HEK293 (cell line): Measurements from ENCODE around the gene CSNK1A1.

Source experiments
- HOXA7 ChIP-seq: sonication (generic); formaldehyde crosslinking; IDR thresholded peaks from 2 replicates; pipeline ENCODE4 v1.8.1; 2022; ENCODE audit warnings: missing genetic modification reagents, borderline replicate concordance
- HOXD13 ChIP-seq: sonication (generic); formaldehyde crosslinking; IDR thresholded peaks from 2 replicates; pipeline ENCODE4 v1.8.0; 2022; ENCODE audit warnings: missing genetic modification reagents, borderline replicate concordance
- INSM2 ChIP-seq: fragments of 450-650 bp; formaldehyde crosslinking; IDR thresholded peaks from 2 replicates; pipeline ENCODE4 v1.5.1; 2016; ENCODE audit warnings: missing biosample characterization, missing genetic modification characterization
- KLF17 ChIP-seq: fragments of 450-650 bp; formaldehyde crosslinking; IDR thresholded peaks from 2 replicates; pipeline ENCODE4 v1.5.1; 2016; ENCODE audit warnings: missing biosample characterization, missing genetic modification characterization
- PRDM10 ChIP-seq: fragments of 450-650 bp; formaldehyde crosslinking; IDR thresholded peaks from 2 replicates; pipeline ENCODE4 v1.5.1; 2016; ENCODE audit warnings: missing biosample characterization, missing genetic modification characterization
- SALL2 ChIP-seq: fragments of 450-650 bp; formaldehyde crosslinking; IDR thresholded peaks from 2 replicates; pipeline ENCODE4 v1.5.0; 2017; ENCODE audit warnings: missing biosample characterization, mild to moderate bottlenecking, missing genetic modification characterization, borderline replicate concordance
- SETDB1 ChIP-seq: IDR thresholded peaks from one replicate; pipeline ENCODE4 v1.6.1; 2017; ENCODE audit warnings: mild to moderate bottlenecking, low read length, moderate library complexity, mixed read lengths; ENCODE audit not compliant: insufficient read length
- YY1 ChIP-seq: fragments of 450-650 bp; formaldehyde crosslinking; IDR thresholded peaks from 2 replicates; pipeline ENCODE4 v1.5.1; 2018; ENCODE audit warnings: missing biosample characterization, missing genetic modification characterization
- ZBTB1 ChIP-seq: fragments of 450-650 bp; formaldehyde crosslinking; IDR thresholded peaks from 2 replicates; pipeline ENCODE4 v1.5.1; 2016; ENCODE audit warnings: missing biosample characterization, missing genetic modification characterization
- ZEB2 ChIP-seq: fragments of 450-650 bp; formaldehyde crosslinking; IDR thresholded peaks from 2 replicates; pipeline ENCODE4 v1.5.1; 2016; ENCODE audit warnings: missing biosample characterization, missing genetic modification characterization
- ZFP37 ChIP-seq: fragments of 450-650 bp; formaldehyde crosslinking; IDR thresholded peaks from 2 replicates; pipeline ENCODE4 v1.5.1; 2016; ENCODE audit warnings: missing biosample characterization, missing genetic modification characterization
- ZFP69B ChIP-seq: fragments of 450-650 bp; formaldehyde crosslinking; IDR thresholded peaks from 2 replicates; pipeline ENCODE4 v1.5.1; 2016; ENCODE audit warnings: missing biosample characterization, missing genetic modification characterization
- ZNF157 ChIP-seq: fragments of 450-650 bp; formaldehyde crosslinking; IDR thresholded peaks from 2 replicates; pipeline ENCODE4 v1.5.1; 2016; ENCODE audit warnings: missing biosample characterization, missing genetic modification characterization
- ZNF362 ChIP-seq: fragments of 450-650 bp; formaldehyde crosslinking; IDR thresholded peaks from 2 replicates; pipeline ENCODE4 v1.5.1; 2016; ENCODE audit warnings: missing biosample characterization, missing genetic modification characterization
- ZNF366 ChIP-seq: fragments of 450-650 bp; formaldehyde crosslinking; conservative IDR thresholded peaks from 2 replicates; pipeline ENCODE4 v1.5.1; 2016; ENCODE audit warnings: missing biosample characterization, missing genetic modification characterization
- ZNF394 ChIP-seq: fragments of 450-650 bp; formaldehyde crosslinking; IDR thresholded peaks from 2 replicates; pipeline ENCODE4 v1.5.1; 2016; ENCODE audit warnings: missing biosample characterization, missing genetic modification characterization, mild to moderate bottlenecking, moderate library complexity, borderline replicate concordance
- ZNF561 ChIP-seq: fragments of 450-650 bp; IDR thresholded peaks from 2 replicates; pipeline ENCODE4 v1.5.1; 2018; ENCODE audit warnings: missing biosample characterization, missing genetic modification characterization, borderline replicate concordance
- ZNF747 ChIP-seq: fragments of 450-650 bp; formaldehyde crosslinking; IDR thresholded peaks from 2 replicates; pipeline ENCODE4 v1.5.1; 2016; ENCODE audit warnings: missing biosample characterization, missing genetic modification characterization
- ZNF777 ChIP-seq: fragments of 450-650 bp; formaldehyde crosslinking; IDR thresholded peaks from 2 replicates; pipeline ENCODE4 v1.5.1; 2017; ENCODE audit warnings: missing biosample characterization, missing genetic modification characterization, borderline replicate concordance
- ZNF843 ChIP-seq: fragments of 450-650 bp; formaldehyde crosslinking; IDR thresholded peaks from 2 replicates; pipeline ENCODE4 v1.5.1; 2016; ENCODE audit warnings: missing biosample characterization, missing genetic modification characterization
- ZSCAN16 ChIP-seq: fragments of 450-650 bp; formaldehyde crosslinking; IDR thresholded peaks from 2 replicates; pipeline ENCODE4 v1.5.1; 2016; ENCODE audit warnings: missing biosample characterization, missing genetic modification characterization
- TF ChIP-seq, protein P1 (sequence below): fragments of 450-650 bp; formaldehyde crosslinking; IDR thresholded peaks from 2 replicates; pipeline ENCODE4 v1.5.1; 2016; ENCODE audit warnings: missing biosample characterization, missing genetic modification characterization, low read depth
- TF ChIP-seq, protein P2 (sequence below): fragments of 450-650 bp; formaldehyde crosslinking; IDR thresholded peaks from 2 replicates; pipeline ENCODE4 v1.5.1; 2017; ENCODE audit warnings: missing biosample characterization, mild to moderate bottlenecking, missing genetic modification characterization, moderate library complexity
- TF ChIP-seq, protein P3 (sequence below): fragments of 450-650 bp; formaldehyde crosslinking; IDR thresholded peaks from 2 replicates; pipeline ENCODE4 v1.5.1; 2016; ENCODE audit warnings: missing biosample characterization, missing genetic modification characterization
- TF ChIP-seq, protein P4 (sequence below): fragments of 450-650 bp; formaldehyde crosslinking; optimal IDR thresholded peaks from 2 replicates; pipeline ENCODE3; 2016; ENCODE audit warnings: missing biosample characterization, mild to moderate bottlenecking, missing genetic modification characterization

Gene CSNK1A1

DNA sequence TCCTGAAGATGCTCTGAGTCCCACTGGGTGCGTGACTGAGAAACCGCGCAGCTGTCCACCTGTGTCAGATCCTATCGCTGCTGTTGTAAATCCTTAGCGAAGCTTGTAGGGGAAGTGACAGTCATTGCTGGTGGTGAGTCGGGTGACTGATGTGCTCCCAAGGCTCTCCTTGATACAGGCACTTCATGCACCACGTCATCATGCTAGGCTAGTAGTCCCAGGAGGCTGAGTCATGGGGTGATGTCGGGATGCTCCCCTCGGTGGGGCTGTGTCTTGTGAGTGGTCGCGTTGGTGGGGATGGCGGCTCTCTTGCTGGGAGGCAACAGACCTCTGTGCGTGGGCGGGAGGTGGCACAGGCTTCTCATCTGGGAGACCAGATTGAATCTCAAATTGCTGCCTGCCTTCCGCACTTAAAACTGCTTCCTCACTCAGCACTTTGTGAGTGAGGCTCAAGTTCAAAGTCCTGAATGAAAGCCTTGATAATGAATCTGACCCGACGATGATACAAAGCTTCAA, 84.7 kb downstream of the CSNK1A1 start (continued):
- TF ChIP-seq INSM2 (tag by site-specific recombination) (peak; percentile 65), HOXD13 (CRISPR knock-in tag) (no peak), KLF17 (peak; percentile 57; the same call in 1 of the 2 replicates), PRDM10 (tag by site-specific recombination) (no peak), HOXA7 (CRISPR knock-in tag) (no peak), SALL2 (no peak), ZNF843 (tag by site-specific recombination) (peak; percentile 70), ZNF362 (tag by site-specific recombination) (no peak), SETDB1 (no peak), ZNF366 (tag by site-specific recombination) (peak; percentile 48), ZFP69B (tag by site-specific recombination) (peak; percentile 40), ZNF561 (tag by site-specific recombination) (no peak), ZEB2 (tag by site-specific recombination) (peak; percentile 90), ZBTB1 (tag by site-specific recombination) (peak; percentile 67; the same call in 1 of the 2 replicates), ZNF747 (no peak), ZNF777 (tag by site-specific recombination) (no peak), ZNF394 (tag by site-specific recombination) (peak; percentile 68; the same call in 1 of the 2 replicates), YY1 (tag by site-specific recombination) (no peak), ZNF157 (no peak), ZFP37 (tag by site-specific recombination) (0 out of 2 replicates have a peak, but pooled peaks have one; percentile 18), ZSCAN16 (tag by site-specific recombination) (no peak)
- TF ChIP-seq, protein P1, sequence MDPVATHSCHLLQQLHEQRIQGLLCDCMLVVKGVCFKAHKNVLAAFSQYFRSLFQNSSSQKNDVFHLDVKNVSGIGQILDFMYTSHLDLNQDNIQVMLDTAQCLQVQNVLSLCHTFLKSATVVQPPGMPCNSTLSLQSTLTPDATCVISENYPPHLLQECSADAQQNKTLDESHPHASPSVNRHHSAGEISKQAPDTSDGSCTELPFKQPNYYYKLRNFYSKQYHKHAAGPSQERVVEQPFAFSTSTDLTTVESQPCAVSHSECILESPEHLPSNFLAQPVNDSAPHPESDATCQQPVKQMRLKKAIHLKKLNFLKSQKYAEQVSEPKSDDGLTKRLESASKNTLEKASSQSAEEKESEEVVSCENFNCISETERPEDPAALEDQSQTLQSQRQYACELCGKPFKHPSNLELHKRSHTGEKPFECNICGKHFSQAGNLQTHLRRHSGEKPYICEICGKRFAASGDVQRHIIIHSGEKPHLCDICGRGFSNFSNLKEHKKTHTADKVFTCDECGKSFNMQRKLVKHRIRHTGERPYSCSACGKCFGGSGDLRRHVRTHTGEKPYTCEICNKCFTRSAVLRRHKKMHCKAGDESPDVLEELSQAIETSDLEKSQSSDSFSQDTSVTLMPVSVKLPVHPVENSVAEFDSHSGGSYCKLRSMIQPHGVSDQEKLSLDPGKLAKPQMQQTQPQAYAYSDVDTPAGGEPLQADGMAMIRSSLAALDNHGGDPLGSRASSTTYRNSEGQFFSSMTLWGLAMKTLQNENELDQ (tag by site-specific recombination): no peak
- TF ChIP-seq, protein P2, sequence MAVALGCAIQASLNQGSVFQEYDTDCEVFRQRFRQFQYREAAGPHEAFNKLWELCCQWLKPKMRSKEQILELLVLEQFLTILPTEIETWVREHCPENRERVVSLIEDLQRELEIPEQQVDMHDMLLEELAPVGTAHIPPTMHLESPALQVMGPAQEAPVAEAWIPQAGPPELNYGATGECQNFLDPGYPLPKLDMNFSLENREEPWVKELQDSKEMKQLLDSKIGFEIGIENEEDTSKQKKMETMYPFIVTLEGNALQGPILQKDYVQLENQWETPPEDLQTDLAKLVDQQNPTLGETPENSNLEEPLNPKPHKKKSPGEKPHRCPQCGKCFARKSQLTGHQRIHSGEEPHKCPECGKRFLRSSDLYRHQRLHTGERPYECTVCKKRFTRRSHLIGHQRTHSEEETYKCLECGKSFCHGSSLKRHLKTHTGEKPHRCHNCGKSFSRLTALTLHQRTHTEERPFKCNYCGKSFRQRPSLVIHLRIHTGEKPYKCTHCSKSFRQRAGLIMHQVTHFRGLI (tag by site-specific recombination): no peak
- TF ChIP-seq, protein P3, sequence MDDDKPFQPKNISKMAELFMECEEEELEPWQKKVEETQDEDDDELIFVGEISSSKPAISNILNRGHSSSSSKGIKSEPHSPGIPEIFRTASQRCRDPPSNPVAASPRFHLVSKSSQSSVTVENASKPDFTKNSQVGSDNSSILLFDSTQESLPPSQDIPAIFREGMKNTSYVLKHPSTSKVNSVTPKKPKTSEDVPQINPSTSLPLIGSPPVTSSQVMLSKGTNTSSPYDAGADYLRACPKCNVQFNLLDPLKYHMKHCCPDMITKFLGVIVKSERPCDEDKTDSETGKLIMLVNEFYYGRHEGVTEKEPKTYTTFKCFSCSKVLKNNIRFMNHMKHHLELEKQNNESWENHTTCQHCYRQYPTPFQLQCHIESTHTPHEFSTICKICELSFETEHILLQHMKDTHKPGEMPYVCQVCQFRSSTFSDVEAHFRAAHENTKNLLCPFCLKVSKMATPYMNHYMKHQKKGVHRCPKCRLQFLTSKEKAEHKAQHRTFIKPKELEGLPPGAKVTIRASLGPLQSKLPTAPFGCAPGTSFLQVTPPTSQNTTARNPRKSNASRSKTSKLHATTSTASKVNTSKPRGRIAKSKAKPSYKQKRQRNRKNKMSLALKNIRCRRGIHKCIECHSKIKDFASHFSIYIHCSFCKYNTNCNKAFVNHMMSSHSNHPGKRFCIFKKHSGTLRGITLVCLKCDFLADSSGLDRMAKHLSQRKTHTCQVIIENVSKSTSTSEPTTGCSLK (tag by site-specific recombination): no peak
- TF ChIP-seq, protein P4, sequence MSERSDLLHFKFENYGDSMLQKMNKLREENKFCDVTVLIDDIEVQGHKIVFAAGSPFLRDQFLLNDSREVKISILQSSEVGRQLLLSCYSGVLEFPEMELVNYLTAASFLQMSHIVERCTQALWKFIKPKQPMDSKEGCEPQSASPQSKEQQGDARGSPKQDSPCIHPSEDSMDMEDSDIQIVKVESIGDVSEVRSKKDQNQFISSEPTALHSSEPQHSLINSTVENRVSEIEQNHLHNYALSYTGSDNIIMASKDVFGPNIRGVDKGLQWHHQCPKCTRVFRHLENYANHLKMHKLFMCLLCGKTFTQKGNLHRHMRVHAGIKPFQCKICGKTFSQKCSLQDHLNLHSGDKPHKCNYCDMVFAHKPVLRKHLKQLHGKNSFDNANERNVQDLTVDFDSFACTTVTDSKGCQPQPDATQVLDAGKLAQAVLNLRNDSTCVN: no peak
